HepG2 (cell line): ENCODE data around the gene B4GALT3. TPM values are rescaled to one million over a fixed set of nuclear protein-coding genes. Genes with fewer than 3 reads are reported as not detected.

Source experiments
- CBX2 ChIP-seq, 2 experiments: fragments of 200-600 bp in 1 of 2; sonication (generic); formaldehyde crosslinking in 1 of 2; IDR thresholded peaks; 2 replicates each; pipeline versions ENCODE4 v1.7.0 to v1.8.1; 2018 to 2022; ENCODE audit warnings: low read depth in 2 of 2, low read length in 1 of 2, mild to moderate bottlenecking in 1 of 2, missing genetic modification reagents in 1 of 2
- CC2D1A ChIP-seq: sonication (generic); formaldehyde crosslinking; IDR thresholded peaks from 2 replicates; pipeline ENCODE4 v1.8.1; 2023; ENCODE audit warnings: mild to moderate bottlenecking, missing genetic modification reagents
- CCAR2 ChIP-seq: fragments of 200-400 bp; formaldehyde crosslinking; optimal IDR thresholded peaks from 2 replicates; pipeline ENCODE3; 2018; ENCODE audit warnings: low read depth, mild to moderate bottlenecking, low read length, moderate library complexity
- CHCHD3 ChIP-seq: sonication (generic); formaldehyde crosslinking; IDR thresholded peaks from 2 replicates; pipeline ENCODE4 v1.8.0; 2022; ENCODE audit warnings: mild to moderate bottlenecking, missing genetic modification reagents, moderate library complexity
- ESRRA ChIP-seq: sonication (generic); formaldehyde crosslinking; IDR thresholded peaks from 2 replicates; pipeline ENCODE4 v1.5.1; 2020; ENCODE audit warnings: mild to moderate bottlenecking, low read depth, missing genetic modification reagents
- EZH2 ChIP-seq: conservative IDR thresholded peaks from 2 replicates; pipeline ENCODE4 v1.6.1; 2012; ENCODE audit warnings: mild to moderate bottlenecking, low read depth, low read length, moderate library complexity
- HNRNPH1 ChIP-seq: fragments of 200-400 bp; formaldehyde crosslinking; optimal IDR thresholded peaks from 2 replicates; pipeline ENCODE3; 2017; ENCODE audit warnings: mild to moderate bottlenecking, low read depth, low read length
- KDM6A ChIP-seq: IDR thresholded peaks from 2 replicates; pipeline ENCODE4 v1.6.1; 2016; ENCODE audit warnings: low read depth
- PHF20 ChIP-seq: sonication (generic); formaldehyde crosslinking; IDR thresholded peaks from 2 replicates; pipeline ENCODE4 v1.5.0; 2020; ENCODE audit warnings: mild to moderate bottlenecking, missing genetic modification reagents
- PHF21A ChIP-seq: sonication (generic); formaldehyde crosslinking; IDR thresholded peaks from 2 replicates; pipeline ENCODE4 v1.5.0; 2020; ENCODE audit warnings: mild to moderate bottlenecking, missing genetic modification reagents
- SMYD3 ChIP-seq: sonication (generic); formaldehyde crosslinking; IDR thresholded peaks from 2 replicates; pipeline ENCODE4 v1.8.1; 2023; ENCODE audit warnings: mild to moderate bottlenecking, missing genetic modification reagents
- TBX2 ChIP-seq: sonication (generic); formaldehyde crosslinking; IDR thresholded peaks from 2 replicates; pipeline ENCODE4 v1.5.0; 2020; ENCODE audit warnings: missing genetic modification reagents, mild to moderate bottlenecking, borderline replicate concordance
- TEAD3 ChIP-seq: optimal IDR thresholded peaks from 2 replicates; pipeline ENCODE3; 2016; ENCODE audit warnings: borderline replicate concordance
- TP53 ChIP-seq: sonication (generic); formaldehyde crosslinking; conservative IDR thresholded peaks from 2 replicates; pipeline ENCODE4 v1.4.0; 2020; ENCODE audit warnings: missing genetic modification reagents
- ZC3H4 ChIP-seq: sonication (generic); formaldehyde crosslinking; IDR thresholded peaks from 2 replicates; pipeline ENCODE4 v1.4.0; 2020; ENCODE audit warnings: missing genetic modification reagents, borderline replicate concordance
- ZNF234 ChIP-seq: sonication (generic); formaldehyde crosslinking; conservative IDR thresholded peaks from 2 replicates; pipeline ENCODE4 v1.5.1; 2020; ENCODE audit warnings: mild to moderate bottlenecking, missing genetic modification reagents
- ZNF543 ChIP-seq: sonication (generic); formaldehyde crosslinking; IDR thresholded peaks from 2 replicates; pipeline ENCODE4 v1.4.0; 2020; ENCODE audit warnings: mild to moderate bottlenecking, missing genetic modification reagents
- ZNF614 ChIP-seq: IDR thresholded peaks from 2 replicates; pipeline ENCODE4 v1.6.1; 2018; ENCODE audit warnings: missing biosample characterization, missing genetic modification reagents, inconsistent platforms, borderline replicate concordance
- polyA plus RNA-seq, 8 experiments: library from polyadenylated mRNA; depleted of rRNA in 3 of 8; stranded (reverse) in 7 of 8; unstranded in 1 of 8; fragments of >200 nt; fragmentation: Illumina TruSeq in 4 of 8; extraction: Trizol in 4 of 8; gene quantifications; 2 replicates each; pipeline versions ENCODE4 v1.2.1 to v1.2.3, GENCODE V29; 2011 to 2016; ENCODE audit warnings: low read depth in 4 of 8, missing spikeins in 1 of 8, mixed read lengths in 1 of 8; ENCODE audit not compliant: insufficient read depth in 1 of 8
- total RNA-seq, 5 experiments: library from RNA; depleted of rRNA; stranded (reverse); fragments of >200 nt; fragmentation: Illumina TruSeq; extraction: Trizol; gene quantifications; 2 replicates each; pipeline ENCODE4 v1.2.3, GENCODE V29; 2016; ENCODE audit warnings: low read depth in 1 of 5
- TF ChIP-seq, protein P1 (sequence below): sonication (generic); formaldehyde crosslinking; IDR thresholded peaks from 2 replicates; pipeline ENCODE4 v1.4.0; 2020; ENCODE audit warnings: missing genetic modification reagents, borderline replicate concordance
- TF ChIP-seq, protein P2 (sequence below): sonication (generic); formaldehyde crosslinking; conservative IDR thresholded peaks from 2 replicates; pipeline ENCODE4 v1.4.0; 2020; ENCODE audit warnings: missing genetic modification reagents
- TF ChIP-seq, protein P3 (sequence below): sonication (generic); formaldehyde crosslinking; IDR thresholded peaks from 2 replicates; pipeline ENCODE4 v1.5.1; 2020; ENCODE audit warnings: mild to moderate bottlenecking, missing genetic modification reagents, moderate library complexity
- TF ChIP-seq, protein P4 (sequence below): IDR thresholded peaks from 2 replicates; pipeline ENCODE4 v1.6.1; 2016; ENCODE audit warnings: missing compliant biosample characterization, missing genetic modification reagents, borderline replicate concordance
- TF ChIP-seq, protein P5 (sequence below): sonication (generic); formaldehyde crosslinking; IDR thresholded peaks from 2 replicates; pipeline ENCODE4 v1.4.0; 2020; ENCODE audit warnings: missing genetic modification reagents

Gene B4GALT3
- total and polyA plus RNA-seq, 2 of the 13 experiments (the other 11 are each of a cell fraction or from before 2014, with no cell fraction given): 35.6 to 40.4 TPM

DNA sequence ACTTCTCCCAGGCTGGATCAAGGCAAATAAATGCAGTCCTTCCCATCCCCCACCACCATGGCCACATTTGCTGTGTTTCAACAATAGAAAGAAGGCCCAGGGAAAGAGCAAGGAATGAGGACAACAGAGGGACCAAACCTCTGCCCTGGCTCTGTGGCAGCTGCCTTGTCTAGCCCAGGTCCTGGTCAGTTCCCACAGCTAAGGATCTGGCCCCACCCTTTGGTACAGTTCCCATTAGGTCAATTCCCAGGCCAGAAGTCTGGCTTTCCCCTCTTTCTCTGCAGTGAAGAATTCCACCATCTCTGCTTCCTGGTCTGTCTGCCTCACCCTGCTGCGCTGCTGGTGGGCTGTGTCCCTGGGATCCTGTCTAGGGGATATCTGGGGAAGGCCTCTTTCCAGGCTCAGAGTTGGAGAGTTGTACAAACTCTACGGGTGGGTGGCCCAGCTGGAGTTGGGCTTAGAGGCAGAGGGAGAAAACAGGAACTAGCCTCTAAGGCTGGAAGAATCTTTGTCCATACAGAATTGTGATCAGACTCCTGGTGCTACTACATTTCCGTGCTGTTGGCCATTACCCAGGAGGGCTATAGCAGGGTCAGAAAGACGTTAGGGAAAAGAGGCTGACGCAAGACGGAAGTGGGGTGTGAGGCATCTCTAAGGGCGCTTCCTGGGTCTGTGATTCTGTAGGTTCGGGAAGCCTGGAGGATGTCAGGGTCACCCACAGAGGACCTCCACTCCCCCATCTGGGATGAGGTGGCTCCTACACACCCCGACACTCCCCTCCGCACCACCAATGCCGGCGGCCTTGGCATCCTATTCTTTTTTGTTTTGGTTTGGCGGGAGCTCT, 23.9 kb upstream of the B4GALT3 start (continued):
- TF ChIP-seq ZC3H4 (CRISPR knock-in tag) (peak; percentile 26; the same call in 1 of the 2 replicates), CHCHD3 (CRISPR knock-in tag) (0 out of 2 replicates have a peak, but pooled peaks have one; percentile 71), PHF21A (CRISPR knock-in tag) (no peak), KDM6A (CRISPR knock-in tag) (no peak), TP53 (CRISPR knock-in tag) (no peak), CCAR2 (no peak), HNRNPH1 (no peak), TBX2 (CRISPR knock-in tag) (no peak), TEAD3 (CRISPR knock-in tag) (no peak), PHF20 (CRISPR knock-in tag) (0 out of 2 replicates have a peak, but pooled peaks have one; percentile 25), CBX2 (IDR thresholded peaks at IDR 0.05; ENCODE audit: low read depth, low read length) (no peak), CBX2 (CRISPR knock-in tag; IDR thresholded peaks at IDR 0.05; ENCODE audit: low read depth) (no peak), ZNF543 (no peak), CC2D1A (CRISPR knock-in tag) (no peak), SMYD3 (no peak), ESRRA (CRISPR knock-in tag) (no peak), ZNF234 (CRISPR knock-in tag) (no peak), ZNF614 (CRISPR knock-in tag) (no peak), EZH2 (no peak)
- TF ChIP-seq, protein P1, sequence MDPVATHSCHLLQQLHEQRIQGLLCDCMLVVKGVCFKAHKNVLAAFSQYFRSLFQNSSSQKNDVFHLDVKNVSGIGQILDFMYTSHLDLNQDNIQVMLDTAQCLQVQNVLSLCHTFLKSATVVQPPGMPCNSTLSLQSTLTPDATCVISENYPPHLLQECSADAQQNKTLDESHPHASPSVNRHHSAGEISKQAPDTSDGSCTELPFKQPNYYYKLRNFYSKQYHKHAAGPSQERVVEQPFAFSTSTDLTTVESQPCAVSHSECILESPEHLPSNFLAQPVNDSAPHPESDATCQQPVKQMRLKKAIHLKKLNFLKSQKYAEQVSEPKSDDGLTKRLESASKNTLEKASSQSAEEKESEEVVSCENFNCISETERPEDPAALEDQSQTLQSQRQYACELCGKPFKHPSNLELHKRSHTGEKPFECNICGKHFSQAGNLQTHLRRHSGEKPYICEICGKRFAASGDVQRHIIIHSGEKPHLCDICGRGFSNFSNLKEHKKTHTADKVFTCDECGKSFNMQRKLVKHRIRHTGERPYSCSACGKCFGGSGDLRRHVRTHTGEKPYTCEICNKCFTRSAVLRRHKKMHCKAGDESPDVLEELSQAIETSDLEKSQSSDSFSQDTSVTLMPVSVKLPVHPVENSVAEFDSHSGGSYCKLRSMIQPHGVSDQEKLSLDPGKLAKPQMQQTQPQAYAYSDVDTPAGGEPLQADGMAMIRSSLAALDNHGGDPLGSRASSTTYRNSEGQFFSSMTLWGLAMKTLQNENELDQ (CRISPR knock-in tag): no peak
- TF ChIP-seq, protein P2, sequence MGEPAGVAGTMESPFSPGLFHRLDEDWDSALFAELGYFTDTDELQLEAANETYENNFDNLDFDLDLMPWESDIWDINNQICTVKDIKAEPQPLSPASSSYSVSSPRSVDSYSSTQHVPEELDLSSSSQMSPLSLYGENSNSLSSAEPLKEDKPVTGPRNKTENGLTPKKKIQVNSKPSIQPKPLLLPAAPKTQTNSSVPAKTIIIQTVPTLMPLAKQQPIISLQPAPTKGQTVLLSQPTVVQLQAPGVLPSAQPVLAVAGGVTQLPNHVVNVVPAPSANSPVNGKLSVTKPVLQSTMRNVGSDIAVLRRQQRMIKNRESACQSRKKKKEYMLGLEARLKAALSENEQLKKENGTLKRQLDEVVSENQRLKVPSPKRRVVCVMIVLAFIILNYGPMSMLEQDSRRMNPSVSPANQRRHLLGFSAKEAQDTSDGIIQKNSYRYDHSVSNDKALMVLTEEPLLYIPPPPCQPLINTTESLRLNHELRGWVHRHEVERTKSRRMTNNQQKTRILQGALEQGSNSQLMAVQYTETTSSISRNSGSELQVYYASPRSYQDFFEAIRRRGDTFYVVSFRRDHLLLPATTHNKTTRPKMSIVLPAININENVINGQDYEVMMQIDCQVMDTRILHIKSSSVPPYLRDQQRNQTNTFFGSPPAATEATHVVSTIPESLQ (CRISPR knock-in tag): no peak
- TF ChIP-seq, protein P3, sequence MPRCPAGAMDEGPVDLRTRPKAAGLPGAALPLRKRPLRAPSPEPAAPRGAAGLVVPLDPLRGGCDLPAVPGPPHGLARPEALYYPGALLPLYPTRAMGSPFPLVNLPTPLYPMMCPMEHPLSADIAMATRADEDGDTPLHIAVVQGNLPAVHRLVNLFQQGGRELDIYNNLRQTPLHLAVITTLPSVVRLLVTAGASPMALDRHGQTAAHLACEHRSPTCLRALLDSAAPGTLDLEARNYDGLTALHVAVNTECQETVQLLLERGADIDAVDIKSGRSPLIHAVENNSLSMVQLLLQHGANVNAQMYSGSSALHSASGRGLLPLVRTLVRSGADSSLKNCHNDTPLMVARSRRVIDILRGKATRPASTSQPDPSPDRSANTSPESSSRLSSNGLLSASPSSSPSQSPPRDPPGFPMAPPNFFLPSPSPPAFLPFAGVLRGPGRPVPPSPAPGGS (CRISPR knock-in tag): no peak
- TF ChIP-seq, protein P4, sequence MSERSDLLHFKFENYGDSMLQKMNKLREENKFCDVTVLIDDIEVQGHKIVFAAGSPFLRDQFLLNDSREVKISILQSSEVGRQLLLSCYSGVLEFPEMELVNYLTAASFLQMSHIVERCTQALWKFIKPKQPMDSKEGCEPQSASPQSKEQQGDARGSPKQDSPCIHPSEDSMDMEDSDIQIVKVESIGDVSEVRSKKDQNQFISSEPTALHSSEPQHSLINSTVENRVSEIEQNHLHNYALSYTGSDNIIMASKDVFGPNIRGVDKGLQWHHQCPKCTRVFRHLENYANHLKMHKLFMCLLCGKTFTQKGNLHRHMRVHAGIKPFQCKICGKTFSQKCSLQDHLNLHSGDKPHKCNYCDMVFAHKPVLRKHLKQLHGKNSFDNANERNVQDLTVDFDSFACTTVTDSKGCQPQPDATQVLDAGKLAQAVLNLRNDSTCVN: no peak
- TF ChIP-seq, protein P5, sequence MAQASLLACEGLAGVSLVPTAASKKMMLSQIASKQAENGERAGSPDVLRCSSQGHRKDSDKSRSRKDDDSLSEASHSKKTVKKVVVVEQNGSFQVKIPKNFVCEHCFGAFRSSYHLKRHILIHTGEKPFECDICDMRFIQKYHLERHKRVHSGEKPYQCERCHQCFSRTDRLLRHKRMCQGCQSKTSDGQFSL: no peak
